ENCODE results near the gene STH. TPM values are rescaled to one million over a fixed set of nuclear protein-coding genes. Genes with fewer than 3 reads are reported as not detected.

STH gene
- total RNA-seq, 1 donor from 2014 or later = not detected

GRCh38 chr17:45966606-45967280 is 32.3 kb upstream of the STH start:
- no peak for DNase-seq (ENCODE audit: low spot score)
- no peak for ATAC-seq

GRCh38 chr17:45967378-45967777 is 31.7 kb upstream of the STH start:
- ATAC-seq (no peak), DNase-seq (ENCODE audit: low spot score) (no peak)

- DNase-seq (ENCODE audit: low spot score) (no peak), ATAC-seq (no peak)
These were observed 30.3 kb upstream of the STH start for GRCh38 chr17:45968732-45969131.

- no peak for ATAC-seq
- no peak for DNase-seq (ENCODE audit: low spot score)
These were observed 29.3 kb upstream of the STH start for GRCh38 chr17:45969726-45970125.

GRCh38 chr17:45970659-45971058 is 28.4 kb upstream of the STH start:
- ATAC-seq (no peak), DNase-seq (ENCODE audit: low spot score) (no peak)

- no peak for ATAC-seq
- no peak for DNase-seq (ENCODE audit: low spot score)
These were observed 27.3 kb upstream of the STH start for GRCh38 chr17:45971698-45972141.

- no peak for DNase-seq (ENCODE audit: low spot score)
- no peak for ATAC-seq
These were observed 26.5 kb upstream of the STH start for GRCh38 chr17:45972531-45972930.

- DNase-seq (ENCODE audit: low spot score) (no peak), ATAC-seq (no peak)
These were observed 25.8 kb upstream of the STH start for GRCh38 chr17:45973099-45973780.

- DNase-seq (ENCODE audit: low spot score) = no peak
- no peak for ATAC-seq
These were observed 24.8 kb upstream of the STH start for GRCh38 chr17:45973946-45974859.

- no peak for DNase-seq (ENCODE audit: low spot score)
- no peak for ATAC-seq
These were observed 24.0 kb upstream of the STH start for GRCh38 chr17:45974916-45975630.

GRCh38 chr17:45975640-45976295 is 23.3 kb upstream of the STH start:
- DNase-seq (ENCODE audit: low spot score) (no peak), ATAC-seq (no peak)

- ATAC-seq = no peak
- DNase-seq (ENCODE audit: low spot score) = no peak
These were observed 22.7 kb upstream of the STH start for GRCh38 chr17:45976391-45976754.

GRCh38 chr17:45976755-45977505 is 22.1 kb upstream of the STH start:
- ATAC-seq = no peak
- DNase-seq (ENCODE audit: low spot score) = no peak

GRCh38 chr17:45977506-45977824 is 21.6 kb upstream of the STH start:
- no peak for ATAC-seq
- DNase-seq (ENCODE audit: low spot score) = no peak

GRCh38 chr17:45977976-45978626 is 20.9 kb upstream of the STH start:
- no peak for ATAC-seq
- no peak for DNase-seq (ENCODE audit: low spot score)

GRCh38 chr17:45979137-45979536 is 19.9 kb upstream of the STH start:
- ATAC-seq (no peak), DNase-seq (ENCODE audit: low spot score) (no peak)

GRCh38 chr17:45980855-45981254 is 18.2 kb upstream of the STH start:
- ATAC-seq (no peak), DNase-seq (ENCODE audit: low spot score) (no peak)

GRCh38 chr17:45981306-45981705 is 17.7 kb upstream of the STH start:
- ATAC-seq (no peak), DNase-seq (ENCODE audit: low spot score) (no peak)

GRCh38 chr17:45982791-45983613 is 16.0 kb upstream of the STH start:
- no peak for DNase-seq (ENCODE audit: low spot score)

More at GRCh38 chr17:45982791-45983613, 16.0 kb upstream of the STH start:
- ATAC-seq = no peak

Measured in left lobe of liver (tissue), 2 donors.